MCF 10A (cell line): Measurements from ENCODE around the gene PCK1. TPM values are rescaled to one million over a fixed set of nuclear protein-coding genes. Genes with fewer than 3 reads are reported as not detected.

Experiments used
- BruUV-seq: library from RNA; stranded (reverse); fragments of 400-500 nt; replicated peaks from 2 replicates; lab custom pipeline; 2021; lab: Mats Ljungman, UMichigan
- CTCF ChIA-PET: fragments of 300-600 bp; sonication (Branson Sonifier 250); formaldehyde crosslinking; extraction: SDS; loops from one replicate; lab custom pipeline; 2021; ENCODE audit warnings: antibody characterized with exemption, inconsistent platforms; lab: Yijun Ruan, JAX
- POLR2A ChIA-PET: fragments of 300-600, 350-650 bp; sonication (Branson Sonifier 250); formaldehyde crosslinking; extraction: SDS; loops from one replicate; lab custom pipeline; 2020; ENCODE audit warnings: antibody characterized with exemption, inconsistent platforms; lab: Yijun Ruan, JAX
- DNase-seq: peaks from one replicate; pipeline ENCODE4 v3.0.0-alpha.2; 2018; ENCODE audit not compliant: unreplicated experiment
- H3K27ac Mint-ChIP-seq: one replicate; pipeline ENCODE4 v1.8.0; 2022; ENCODE audit warnings: mild to moderate bottlenecking, low read depth, mixed read lengths; ENCODE audit not compliant: unreplicated experiment
- H3K27me3 Mint-ChIP-seq: one replicate; pipeline ENCODE4 v1.8.0; 2022; ENCODE audit warnings: mixed read lengths; ENCODE audit not compliant: insufficient read depth, unreplicated experiment
- H3K36me3 Mint-ChIP-seq: one replicate; pipeline ENCODE4 v1.8.0; 2022; ENCODE audit warnings: mild to moderate bottlenecking, moderate library complexity, mixed read lengths; ENCODE audit not compliant: insufficient read depth, unreplicated experiment
- H3K4me1 Mint-ChIP-seq: one replicate; pipeline ENCODE4 v1.8.0; 2022; ENCODE audit warnings: mixed read lengths; ENCODE audit not compliant: insufficient read depth, unreplicated experiment
- H3K4me3 Mint-ChIP-seq: one replicate; pipeline ENCODE4 v1.8.0; 2022; ENCODE audit warnings: mild to moderate bottlenecking, moderate library complexity, mixed read lengths; ENCODE audit not compliant: unreplicated experiment
- H3K9me3 Mint-ChIP-seq: one replicate; pipeline ENCODE4 v1.8.0; 2022; ENCODE audit warnings: mixed read lengths; ENCODE audit not compliant: unreplicated experiment
- intact Hi-C: fragments of 100-400 bp; cut with micrococcal nuclease; formaldehyde crosslinking; loops from 2 replicates; pipeline ENCODE4 v1.14.1; 2022
- total RNA-seq: library from RNA; stranded (reverse); gene quantifications from 2 replicates; pipeline ENCODE4 v1.2.3, GENCODE V29; 2022
- TF ChIP-seq, protein P1 (sequence below): fragments of 200-600 bp; IDR thresholded peaks from one replicate; pipeline ENCODE4 v1.8.0; 2022; ENCODE audit warnings: antibody characterized with exemption, mild to moderate bottlenecking; ENCODE audit not compliant: unreplicated experiment

PCK1 gene
- total RNA-seq, 1 experiment from 2014 or later: not detected

GRCh38 chr20:57591289-57592229 lies 30.6 kb downstream of the PCK1 start:
- Mint-ChIP-seq H3K27ac (no peak overlapping the region), H3K27me3 (peaks cover 49% of the 10 kb centered on the region)
- DNase-seq: no peak

GRCh38 chr20:57592263-57593092 lies 31.6 kb downstream of the PCK1 start:
- intact Hi-C loops: no loop called here
- POLR2A ChIA-PET: interaction anchor here (0.7 kb wide), 1 partner anchor 74 kb away, joined by 3 read pairs; no protein-coding TSS in a partner anchor
- CTCF ChIA-PET: interaction anchor here (0.6 to 11.8 kb wide), 12 partner anchors 11 to 976 kb away, joined by 3 to 435 read pairs (median 4); partner anchors contain the start of gene PCK1
- H3K27ac Mint-ChIP-seq: no peak overlapping the region
- no peaks in the 10 kb centered on the region for H3K36me3 Mint-ChIP-seq
- no TSS peak for BruUV-seq
- H3K27me3 Mint-ChIP-seq: peaks cover 40% of the 10 kb centered on the region
- H3K4me3 Mint-ChIP-seq: no peak overlapping the region
- TF ChIP-seq, protein P1, sequence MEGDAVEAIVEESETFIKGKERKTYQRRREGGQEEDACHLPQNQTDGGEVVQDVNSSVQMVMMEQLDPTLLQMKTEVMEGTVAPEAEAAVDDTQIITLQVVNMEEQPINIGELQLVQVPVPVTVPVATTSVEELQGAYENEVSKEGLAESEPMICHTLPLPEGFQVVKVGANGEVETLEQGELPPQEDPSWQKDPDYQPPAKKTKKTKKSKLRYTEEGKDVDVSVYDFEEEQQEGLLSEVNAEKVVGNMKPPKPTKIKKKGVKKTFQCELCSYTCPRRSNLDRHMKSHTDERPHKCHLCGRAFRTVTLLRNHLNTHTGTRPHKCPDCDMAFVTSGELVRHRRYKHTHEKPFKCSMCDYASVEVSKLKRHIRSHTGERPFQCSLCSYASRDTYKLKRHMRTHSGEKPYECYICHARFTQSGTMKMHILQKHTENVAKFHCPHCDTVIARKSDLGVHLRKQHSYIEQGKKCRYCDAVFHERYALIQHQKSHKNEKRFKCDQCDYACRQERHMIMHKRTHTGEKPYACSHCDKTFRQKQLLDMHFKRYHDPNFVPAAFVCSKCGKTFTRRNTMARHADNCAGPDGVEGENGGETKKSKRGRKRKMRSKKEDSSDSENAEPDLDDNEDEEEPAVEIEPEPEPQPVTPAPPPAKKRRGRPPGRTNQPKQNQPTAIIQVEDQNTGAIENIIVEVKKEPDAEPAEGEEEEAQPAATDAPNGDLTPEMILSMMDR: no peak
- H3K4me1 Mint-ChIP-seq: peaks cover 5% of the 10 kb centered on the region
- DNase-seq: no peak
- H3K9me3 Mint-ChIP-seq: no peaks in the 10 kb centered on the region

More at GRCh38 chr20:57591289-57592229, 30.6 kb downstream of the PCK1 start:
- Mint-ChIP-seq H3K9me3 (no peaks in the 10 kb centered on the region), H3K36me3 (no peaks in the 10 kb centered on the region), H3K4me3 (no peak overlapping the region), H3K4me1 (peaks cover 5% of the 10 kb centered on the region)
- TF ChIP-seq, protein P1: no peak
- intact Hi-C loops: no loop called here
- ChIA-PET POLR2A (no interaction called here), CTCF (interaction anchor here (0.6 to 11.8 kb wide), 13 partner anchors 10 to 1904 kb away, joined by 3 to 435 read pairs (median 4); partner anchors contain the start of gene PCK1)
- no TSS peak for BruUV-seq

- H3K4me3 Mint-ChIP-seq: no peak overlapping the region
- DNase-seq: peak; percentile 4
- no TSS peak for BruUV-seq
- H3K9me3 Mint-ChIP-seq: no peaks in the 10 kb centered on the region
- intact Hi-C loops: no loop called here
- ChIA-PET POLR2A (interaction anchor here (0.7 kb wide), 1 partner anchor 75 kb away, joined by 3 read pairs; no protein-coding TSS in a partner anchor), CTCF (interaction anchor here (0.6 to 11.8 kb wide), 13 partner anchors 12 to 975 kb away, joined by 3 to 435 read pairs (median 4); no protein-coding TSS in a partner anchor)
- TF ChIP-seq, protein P1: no peak
- H3K36me3 Mint-ChIP-seq: no peaks in the 10 kb centered on the region
- H3K4me1 Mint-ChIP-seq: peaks cover 5% of the 10 kb centered on the region
- H3K27me3 Mint-ChIP-seq: peaks cover 38% of the 10 kb centered on the region
- no peak overlapping the region for H3K27ac Mint-ChIP-seq
These were observed 32.4 kb downstream of the PCK1 start for GRCh38 chr20:57593134-57593886.
